ENCODE results near the gene CCDC157.

- TF ChIP-seq CTCF (IDR thresholded peaks at IDR 0.05; ENCODE audit: low read depth, low read length) (no peak), POLR2A (IDR thresholded peaks at IDR 0.05; ENCODE audit: extremely low read depth, insufficient read length) (no peak), MYC (IDR thresholded peaks at IDR 0.05; ENCODE audit: low read depth, low read length) (no peak), MAX (IDR thresholded peaks at IDR 0.05; ENCODE audit: low read depth, low read length) (no peak)
Measured at GRCh38 chr22:30317778-30318177, 39.0 kb upstream of the CCDC157 start.
